Mucosa of rectum (tissue), 2 donors: ENCODE measurements around the gene VWA5A.

ENCODE experiments used
- H3K27ac ChIP-seq, 2 donors: one replicate each; pipeline ENCODE4 v1.7.0; 2013; ENCODE audit warnings: inconsistent platforms in 2 of 2, low read depth in 2 of 2, low read length in 2 of 2
- H3K27me3 ChIP-seq, 2 donors: one replicate each; pipeline ENCODE4 v1.7.0; 2013; ENCODE audit warnings: low read length in 2 of 2; ENCODE audit not compliant: control insufficient read depth in 2 of 2, insufficient read depth in 2 of 2
- H3K36me3 ChIP-seq, 2 donors: one replicate each; pipeline ENCODE4 v1.7.0; 2013; ENCODE audit warnings: low read length in 2 of 2; ENCODE audit not compliant: control insufficient read depth in 2 of 2, insufficient read depth in 2 of 2
- H3K4me1 ChIP-seq, 2 donors: one replicate each; pipeline ENCODE4 v1.7.0; 2013; ENCODE audit warnings: low read length in 2 of 2, mild to moderate bottlenecking in 1 of 2; ENCODE audit not compliant: control insufficient read depth in 2 of 2, insufficient read depth in 2 of 2
- H3K4me3 ChIP-seq, 2 donors: one replicate each; pipeline ENCODE4 v1.7.0; 2013; ENCODE audit warnings: low read length in 2 of 2
- H3K9ac ChIP-seq, 2 donors: one replicate each; pipeline ENCODE4 v1.7.0; 2013; ENCODE audit warnings: low read length in 2 of 2, low read depth in 1 of 2, mild to moderate bottlenecking in 1 of 2
- H3K9me3 ChIP-seq, 2 donors: one replicate each; pipeline ENCODE4 v1.7.0; 2013; ENCODE audit warnings: low read length in 2 of 2; ENCODE audit not compliant: control insufficient read depth in 2 of 2
- donor health status: healthy.
- donor health status: Normal muscosa, but diverticular disease.

Gene VWA5A

GRCh38 chr11:124114942-124115781 is at the start of gene VWA5A:
Gene VWA5A, plus strand, starts transcription at chr11:124115450. Its CDS starts 2,062 bp downstream, at chr11:124117512.
- peaks cover 3 to 26% of the 10 kb centered on the region in 2 donors for H3K4me1 ChIP-seq
- no peaks in the 10 kb centered on the region for H3K9me3 ChIP-seq
- H3K36me3 ChIP-seq, result peaks cover 14 to 16% of the 10 kb centered on the region in 2 donors
- peak within 1 kb of the TSS; percentile 75 to 78 for H3K27ac ChIP-seq
- H3K27me3 ChIP-seq, result no peaks in the 10 kb centered on the region
- H3K4me3 ChIP-seq, result peak within 1 kb of the TSS; percentile 95 to 96
- H3K9ac ChIP-seq, result peak within 1 kb of the TSS; percentile 72 to 83

DNA sequence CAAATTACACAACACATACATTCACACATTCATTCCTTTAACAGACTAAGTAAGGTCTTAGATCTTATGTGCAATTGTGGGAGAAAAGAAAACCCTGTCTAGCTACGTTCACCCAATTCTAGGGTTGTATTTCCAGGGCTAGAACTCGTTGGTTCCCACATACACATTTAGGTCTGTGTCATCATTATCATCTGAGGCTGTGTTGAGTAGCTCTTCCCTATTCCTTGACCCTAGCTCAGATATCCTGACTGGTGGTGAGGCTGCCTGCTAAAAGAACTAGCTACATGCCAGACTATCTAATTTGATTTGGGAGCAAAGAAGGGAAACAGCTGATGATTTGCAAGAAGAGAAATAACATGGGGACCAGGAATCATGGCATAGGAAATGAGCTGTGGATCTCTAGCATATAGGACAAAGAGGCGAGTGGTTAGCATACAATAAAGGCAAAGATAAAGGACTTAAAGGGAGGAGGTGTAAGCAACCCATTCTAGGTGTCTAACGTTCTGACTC is 46.6 kb upstream of the VWA5A start:
- H3K27ac ChIP-seq, result no peak overlapping the region
- H3K36me3 ChIP-seq, result no peaks in the 10 kb centered on the region
- H3K4me1 ChIP-seq, result peaks cover 0 to 5% of the 10 kb centered on the region in 2 donors
- no peak overlapping the region for H3K4me3 ChIP-seq
- H3K9me3 ChIP-seq, result no peaks in the 10 kb centered on the region
- peaks cover 0 to 4% of the 10 kb centered on the region in 2 donors for H3K27me3 ChIP-seq
- H3K9ac ChIP-seq, result no peak overlapping the region

GRCh38 chr11:124069429-124070401 is 45.5 kb upstream of the VWA5A start:
- Histone ChIP-seq H3K4me1 (peaks cover 0 to 5% of the 10 kb centered on the region in 2 donors), H3K36me3 (no peaks in the 10 kb centered on the region), H3K4me3 (peak overlapping the region; percentile 42 to 61), H3K27ac (no peak overlapping the region), H3K9me3 (no peaks in the 10 kb centered on the region), H3K27me3 (peaks cover 0 to 4% of the 10 kb centered on the region in 2 donors), H3K9ac (no peak overlapping the region)

GRCh38 chr11:124070915-124071622 is 44.2 kb upstream of the VWA5A start:
- H3K4me1 ChIP-seq, result peaks cover 6 to 8% of the 10 kb centered on the region in 2 donors
- no peaks in the 10 kb centered on the region for H3K36me3 ChIP-seq
- no peak overlapping the region for H3K4me3 ChIP-seq
- no peak overlapping the region for H3K9ac ChIP-seq
- H3K9me3 ChIP-seq, result no peaks in the 10 kb centered on the region
- no peak overlapping the region for H3K27ac ChIP-seq
- peaks cover 0 to 4% of the 10 kb centered on the region in 2 donors for H3K27me3 ChIP-seq

GRCh38 chr11:124071623-124071948 is 43.7 kb upstream of the VWA5A start:
- no peaks in the 10 kb centered on the region for H3K36me3 ChIP-seq

GRCh38 chr11:124072147-124072546 is 43.1 kb upstream of the VWA5A start:
- Histone ChIP-seq H3K9ac (no peak overlapping the region), H3K27me3 (peaks cover 0 to 4% of the 10 kb centered on the region in 2 donors), H3K4me1 (peaks cover 8 to 10% of the 10 kb centered on the region in 2 donors), H3K4me3 (no peak overlapping the region), H3K36me3 (no peaks in the 10 kb centered on the region), H3K27ac (no peak overlapping the region), H3K9me3 (no peaks in the 10 kb centered on the region)

More at GRCh38 chr11:124071623-124071948, 43.7 kb upstream of the VWA5A start:
- Histone ChIP-seq H3K27ac (no peak overlapping the region), H3K9me3 (no peaks in the 10 kb centered on the region), H3K4me1 (peaks cover 8 to 10% of the 10 kb centered on the region in 2 donors), H3K9ac (no peak overlapping the region), H3K27me3 (peaks cover 0 to 4% of the 10 kb centered on the region in 2 donors), H3K4me3 (no peak overlapping the region)

DNA sequence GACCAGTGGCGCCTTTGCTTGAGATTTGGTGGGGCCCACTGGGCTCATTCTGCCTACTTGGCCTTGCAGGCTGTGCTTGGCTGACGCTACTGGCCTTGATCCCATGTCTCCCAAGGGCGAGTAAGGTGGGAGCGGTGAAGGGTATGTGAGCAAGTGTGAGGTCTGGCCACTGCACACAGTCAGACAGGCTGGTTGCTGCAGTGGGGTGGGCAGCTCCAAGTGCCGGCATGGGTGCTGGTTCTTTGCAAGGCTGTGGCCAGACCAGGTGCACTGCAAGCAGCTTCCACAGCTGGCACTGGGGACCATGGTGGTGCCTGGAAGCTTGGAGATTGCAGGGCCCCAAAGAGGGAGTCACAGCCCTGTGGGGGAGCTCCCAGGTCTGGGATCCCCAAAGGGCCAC is 40.7 kb upstream of the VWA5A start:
- H3K27me3 ChIP-seq, result peaks cover 0 to 2% of the 10 kb centered on the region in 2 donors
- H3K36me3 ChIP-seq, result no peaks in the 10 kb centered on the region
- H3K4me3 ChIP-seq, result no peak overlapping the region
- H3K9me3 ChIP-seq, result no peaks in the 10 kb centered on the region
- peaks cover 6 to 10% of the 10 kb centered on the region in 2 donors for H3K4me1 ChIP-seq
- no peak overlapping the region for H3K27ac ChIP-seq
- H3K9ac ChIP-seq, result no peak overlapping the region

DNA sequence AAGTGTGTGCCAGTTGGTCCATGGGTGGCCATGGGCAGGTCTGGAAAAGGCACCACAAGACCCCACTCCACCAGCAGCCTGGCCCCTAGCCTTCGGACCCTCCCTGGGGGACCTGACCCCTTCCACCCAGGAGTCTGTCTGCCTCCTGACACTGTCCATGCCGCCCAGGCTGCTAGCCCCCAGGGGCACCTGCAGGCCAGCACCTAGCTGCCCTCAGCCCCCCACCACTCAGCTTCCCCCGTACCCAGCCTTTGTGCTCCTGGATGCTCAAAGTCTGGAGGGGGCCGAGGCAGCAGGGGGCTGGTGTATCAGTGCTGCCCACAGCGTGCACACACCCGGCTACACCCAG is 39.8 kb upstream of the VWA5A start:
- H3K4me3 ChIP-seq, result peak overlapping the region; percentile 66 to 67
- peaks cover 2 to 10% of the 10 kb centered on the region in 2 donors for H3K4me1 ChIP-seq
- no peaks in the 10 kb centered on the region for H3K36me3 ChIP-seq
- H3K27ac ChIP-seq, result peak overlapping the region; percentile 9 to 41
- H3K27me3 ChIP-seq, result no peaks in the 10 kb centered on the region
- H3K9ac ChIP-seq, result peak overlapping the region in 1 of 2 donors; percentile 50
- H3K9me3 ChIP-seq, result no peaks in the 10 kb centered on the region

DNA sequence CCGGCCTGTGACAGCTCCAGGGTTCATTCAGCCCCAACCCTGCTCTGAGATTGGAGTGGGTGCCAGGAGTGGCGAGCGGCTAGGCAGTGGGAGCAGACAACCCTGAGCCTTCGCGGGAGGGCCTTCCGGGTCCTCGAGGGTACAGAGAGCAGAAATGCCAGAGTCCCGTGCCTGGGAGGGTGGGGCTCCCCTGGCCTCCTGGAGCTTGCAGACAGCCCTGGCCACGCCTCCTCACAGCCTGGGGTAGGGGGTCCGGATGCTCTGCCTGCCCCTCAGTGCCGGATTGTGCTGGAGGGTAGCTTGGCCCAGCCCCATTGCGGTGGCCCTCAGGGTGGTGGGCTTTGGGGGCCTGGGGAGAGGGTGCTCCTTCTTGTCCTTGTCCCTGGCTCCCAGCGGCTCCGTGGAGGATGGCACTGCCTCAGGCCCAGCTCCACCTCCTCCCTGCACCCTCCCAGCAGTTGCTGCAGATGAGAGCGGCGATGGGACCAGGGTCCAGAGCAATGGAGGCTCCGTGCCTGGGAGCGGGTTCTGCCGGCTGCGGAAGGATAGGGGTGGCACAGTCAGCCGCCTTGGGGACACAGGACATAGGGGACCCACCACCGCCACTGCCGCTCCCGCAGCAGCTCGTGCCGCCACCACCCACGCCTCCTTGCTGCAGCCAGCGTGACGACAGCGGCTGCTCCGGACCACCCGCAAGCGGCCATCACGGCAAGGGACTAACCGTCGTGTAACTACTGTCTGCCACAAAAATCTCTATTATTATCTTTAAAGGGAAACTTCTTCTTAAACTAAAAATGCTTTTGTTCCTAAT is 39.2 kb upstream of the VWA5A start:
- Histone ChIP-seq H3K27me3 (no peaks in the 10 kb centered on the region), H3K9me3 (no peaks in the 10 kb centered on the region), H3K4me1 (peaks cover 2 to 10% of the 10 kb centered on the region in 2 donors), H3K27ac (peak overlapping the region; percentile 6 to 9), H3K9ac (peak overlapping the region in 1 of 2 donors; percentile 50), H3K36me3 (no peaks in the 10 kb centered on the region), H3K4me3 (peak overlapping the region; percentile 66 to 67)
